ENCODE measurements around the gene TMPRSS13. TPM values are rescaled to one million over a fixed set of nuclear protein-coding genes. Genes with fewer than 3 reads are reported as not detected.

Gene TMPRSS13
- total and polyA plus RNA-seq, 12 donors = 0.12 to 1.3 (median 0.56) TPM

DNA sequence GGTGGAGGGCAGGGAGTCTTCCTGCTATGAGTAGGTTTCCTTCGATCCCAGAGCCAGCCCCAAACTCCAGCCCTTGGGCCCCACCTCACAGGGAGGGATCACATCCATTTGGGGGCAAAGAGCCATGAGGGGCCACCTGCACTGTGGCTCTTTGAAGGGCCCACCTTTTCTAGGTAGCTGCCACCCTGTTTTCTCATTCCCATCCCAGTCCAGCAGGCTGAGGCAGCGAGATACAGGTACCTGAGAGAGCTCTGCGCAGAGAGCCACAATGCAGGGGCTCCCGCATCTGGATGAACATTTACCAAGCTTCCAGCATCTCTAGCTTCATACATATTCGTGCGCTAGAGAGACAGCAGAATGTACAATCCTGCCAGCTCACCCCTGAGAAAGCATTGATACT lies 69.1 kb downstream of the TMPRSS13 start:
- WGBS, 4 donors = 76 to 95% (median 83%) methylated on average over 6 of the region's 6 CpGs
- Histone ChIP-seq H3K9me3 (replicated peaks in 1 of 3) (no peaks in the 10 kb centered on the region), H3K4me1 (replicated peaks in 1 of 2) (peaks cover 0 to 45% of the 10 kb centered on the region in 2 donors), H3K4me3 (no peak overlapping the region), H3K36me3 (replicated peaks in 1 of 2) (no peaks in the 10 kb centered on the region), H3K27me3 (no peaks in the 10 kb centered on the region), H3K27ac (no peak overlapping the region)
- no peak for TF ChIP-seq POLR2A (IDR thresholded peaks at IDR 0.05)
- TF ChIP-seq, protein P1, sequence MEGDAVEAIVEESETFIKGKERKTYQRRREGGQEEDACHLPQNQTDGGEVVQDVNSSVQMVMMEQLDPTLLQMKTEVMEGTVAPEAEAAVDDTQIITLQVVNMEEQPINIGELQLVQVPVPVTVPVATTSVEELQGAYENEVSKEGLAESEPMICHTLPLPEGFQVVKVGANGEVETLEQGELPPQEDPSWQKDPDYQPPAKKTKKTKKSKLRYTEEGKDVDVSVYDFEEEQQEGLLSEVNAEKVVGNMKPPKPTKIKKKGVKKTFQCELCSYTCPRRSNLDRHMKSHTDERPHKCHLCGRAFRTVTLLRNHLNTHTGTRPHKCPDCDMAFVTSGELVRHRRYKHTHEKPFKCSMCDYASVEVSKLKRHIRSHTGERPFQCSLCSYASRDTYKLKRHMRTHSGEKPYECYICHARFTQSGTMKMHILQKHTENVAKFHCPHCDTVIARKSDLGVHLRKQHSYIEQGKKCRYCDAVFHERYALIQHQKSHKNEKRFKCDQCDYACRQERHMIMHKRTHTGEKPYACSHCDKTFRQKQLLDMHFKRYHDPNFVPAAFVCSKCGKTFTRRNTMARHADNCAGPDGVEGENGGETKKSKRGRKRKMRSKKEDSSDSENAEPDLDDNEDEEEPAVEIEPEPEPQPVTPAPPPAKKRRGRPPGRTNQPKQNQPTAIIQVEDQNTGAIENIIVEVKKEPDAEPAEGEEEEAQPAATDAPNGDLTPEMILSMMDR (IDR thresholded peaks at IDR 0.05) = no peak
- peak in 2 of 7 donors; percentile 12 to 42 for DNase-seq
- intact Hi-C loops (cut with DNase I) = no loop called here

DNA sequence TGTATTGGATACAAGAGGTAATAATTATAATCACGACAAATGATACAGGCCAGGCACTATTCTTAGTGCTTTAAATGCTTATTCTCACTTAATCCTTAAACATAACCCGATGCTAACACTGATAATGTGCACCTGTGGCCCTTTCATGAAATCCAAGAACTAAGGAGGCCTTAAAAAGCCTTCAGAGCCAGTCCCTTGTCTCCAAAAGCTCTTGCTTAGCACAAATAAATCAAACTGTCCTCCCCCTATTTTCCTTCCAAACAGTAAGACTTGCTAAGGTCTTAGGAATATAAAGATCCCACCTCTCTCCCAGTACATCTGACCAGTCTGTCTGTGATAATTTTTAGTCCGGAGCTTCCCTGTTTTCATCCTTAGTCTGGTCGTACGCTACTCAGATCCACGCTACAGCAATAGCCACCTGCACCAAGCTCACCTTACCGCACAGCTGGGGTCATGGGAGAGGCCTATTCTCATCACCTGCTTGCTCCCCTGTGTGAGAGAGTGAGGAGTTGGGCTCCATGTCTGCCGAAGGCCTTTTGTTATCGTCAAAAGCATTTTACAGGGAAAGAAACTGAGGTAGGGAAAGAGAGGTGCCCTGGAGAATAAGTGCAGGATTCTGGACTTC lies 69.6 kb downstream of the TMPRSS13 start:
- Histone ChIP-seq H3K36me3 (replicated peaks in 1 of 2) (no peaks in the 10 kb centered on the region), H3K4me1 (replicated peaks in 1 of 2) (peaks cover 0 to 45% of the 10 kb centered on the region in 2 donors), H3K27me3 (no peaks in the 10 kb centered on the region), H3K27ac (no peak overlapping the region), H3K9me3 (replicated peaks in 1 of 3) (no peaks in the 10 kb centered on the region), H3K4me3 (no peak overlapping the region)
- intact Hi-C loops (cut with DNase I) = no loop called here
- WGBS, 4 donors = 78 to 84% (median 80%) methylated on average over 9 of the region's 9 CpGs
- no peak for TF ChIP-seq POLR2A (IDR thresholded peaks at IDR 0.05)
- TF ChIP-seq, protein P1 (IDR thresholded peaks at IDR 0.05) = no peak
- peak in 1 of 7 donors; percentile 20 for DNase-seq

DNA sequence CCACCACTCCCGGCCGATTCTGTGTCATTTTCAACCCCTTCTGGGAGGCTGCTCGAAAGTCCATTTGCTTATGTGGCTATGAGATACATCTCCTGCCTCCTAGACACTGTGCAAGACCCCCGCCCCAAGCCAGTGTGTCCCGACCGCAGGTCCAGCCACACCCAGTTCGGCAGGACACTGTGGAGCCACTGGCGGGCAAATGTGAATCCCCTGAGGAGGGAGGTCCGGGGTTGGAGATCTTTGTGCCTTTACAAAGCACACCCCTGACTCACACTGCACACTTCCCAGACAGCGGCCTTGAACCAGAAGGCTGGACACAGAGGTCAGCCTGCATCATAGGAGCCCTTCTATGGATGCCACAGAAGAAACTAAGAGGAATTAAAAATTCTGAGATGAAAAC lies 70.1 kb downstream of the TMPRSS13 start:
- no peak for TF ChIP-seq POLR2A (IDR thresholded peaks at IDR 0.05)
- TF ChIP-seq, protein P1 (IDR thresholded peaks at IDR 0.05) = no peak
- no peaks in the 10 kb centered on the region for H3K27me3 ChIP-seq
- intact Hi-C loops (cut with DNase I) = no loop called here
- H3K36me3 ChIP-seq (replicated peaks in 1 of 2) = no peaks in the 10 kb centered on the region
- 74 to 84% (median 77%) methylated on average over 9 to 10 of the region's 10 CpGs for WGBS, 4 donors
- no peak overlapping the region for H3K27ac ChIP-seq
- no peak overlapping the region for H3K4me3 ChIP-seq
- peak in 2 of 7 donors; percentile 31 to 46 for DNase-seq
- peaks cover 0 to 45% of the 10 kb centered on the region in 2 donors for H3K4me1 ChIP-seq (replicated peaks in 1 of 2)
- no peaks in the 10 kb centered on the region for H3K9me3 ChIP-seq (replicated peaks in 1 of 3)

DNA sequence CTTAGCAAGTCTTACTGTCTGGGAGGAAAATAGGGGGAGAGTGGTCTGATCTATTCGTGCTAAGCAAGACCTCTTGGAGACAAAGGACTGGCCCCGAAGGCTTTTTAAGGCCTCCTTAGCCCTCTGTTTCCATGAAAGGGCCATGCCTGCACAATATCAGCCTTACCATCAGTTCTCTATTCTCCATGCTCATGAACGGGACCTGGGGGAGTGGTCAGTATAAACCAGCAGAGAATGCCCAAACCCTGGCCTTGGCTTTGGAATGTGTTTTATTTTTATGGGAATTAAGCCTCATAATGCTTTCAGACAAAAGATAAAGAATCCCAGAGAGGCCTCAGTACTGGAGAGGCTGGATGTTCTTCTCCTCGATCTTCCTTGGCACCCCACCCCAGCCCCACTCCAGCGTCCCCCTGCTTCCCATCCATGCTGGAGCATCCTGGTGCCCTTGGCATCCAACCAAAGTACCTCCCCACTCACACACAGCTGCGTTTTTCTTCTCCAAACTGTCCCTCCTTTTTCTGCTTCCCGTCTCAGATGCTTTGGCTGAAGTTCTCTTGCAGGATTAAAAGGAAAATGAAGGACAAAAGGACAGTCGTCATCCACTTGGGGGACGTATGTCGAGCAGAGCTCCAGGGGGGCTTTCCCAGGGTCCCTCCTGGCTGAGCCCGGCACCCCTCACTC lies 71.3 kb downstream of the TMPRSS13 start:
- Histone ChIP-seq H3K4me1 (replicated peaks in 1 of 2) (peaks cover 0 to 45% of the 10 kb centered on the region in 2 donors), H3K4me3 (no peak overlapping the region), H3K27ac (peak overlapping the region in 2 of 5 donors; percentile 38 to 49), H3K27me3 (no peaks in the 10 kb centered on the region), H3K36me3 (replicated peaks in 1 of 2) (no peaks in the 10 kb centered on the region), H3K9me3 (replicated peaks in 1 of 3) (no peaks in the 10 kb centered on the region)
- intact Hi-C loops (cut with DNase I) = no loop called here
- TF ChIP-seq, protein P1 (IDR thresholded peaks at IDR 0.05) = no peak
- TF ChIP-seq POLR2A (IDR thresholded peaks at IDR 0.05) = no peak
- WGBS, 4 donors = 65 to 72% (median 67%) methylated on average over 11 of the region's 11 CpGs
- peak in 2 of 7 donors; percentile 19 to 49 for DNase-seq
